A549 (cell line): Measurements from ENCODE around the gene MCM7.
"Not testable (repeated sequence)": the region's sequence is repeated elsewhere in the genome, so short reads cannot be mapped to it uniquely, and the experiment has no call there.

ENCODE experiments used
- CTCF ChIP-seq: fragments of >200 bp; sonication (Bioruptor Twin); formaldehyde crosslinking; IDR thresholded peaks from 3 replicates; pipeline ENCODE4 v1.5.1; 2016
- EP300 ChIP-seq, 2 experiments: fragments of >200 bp; sonication (Bioruptor Twin); formaldehyde crosslinking; IDR thresholded peaks; 2 replicates in 1 of 2; 3 replicates in 1 of 2; pipeline ENCODE4 v1.6.1; 2016 to 2017
- HDAC2 ChIP-seq: fragments of 200-600 bp; sonication (generic); IDR thresholded peaks from 2 replicates; pipeline ENCODE4 v1.6.1; 2016
- KDM5A ChIP-seq: fragments of 200-600 bp; sonication (generic); IDR thresholded peaks from 2 replicates; pipeline ENCODE4 v1.6.1; 2016; ENCODE audit warnings: antibody characterized with exemption, mild to moderate bottlenecking
- MYC ChIP-seq: IDR thresholded peaks from 2 replicates; pipeline ENCODE4 v1.6.1; 2012; ENCODE audit warnings: mild to moderate bottlenecking, inconsistent platforms, low read length, improper control_type of control experiment, borderline replicate concordance
- SMC3 ChIP-seq: fragments of >200 bp; sonication (Bioruptor Twin); formaldehyde crosslinking; IDR thresholded peaks from 3 replicates; pipeline ENCODE4 v1.6.1; 2018; ENCODE audit warnings: inconsistent platforms
- USF2 ChIP-seq: fragments of 450-650 bp; IDR thresholded peaks from 2 replicates; pipeline ENCODE4 v1.6.1; 2014; ENCODE audit warnings: antibody characterized with exemption

- TF ChIP-seq CTCF; EP300 (IDR thresholded peaks at IDR 0.05); MYC; KDM5A; HDAC2; USF2; SMC3: not testable (repeated sequence)
Observed at GRCh38 chr7:100146350-100146749, 45.2 kb upstream of the MCM7 start.
